GM12801 (cell line): ENCODE data around the gene SRGAP1.

Experiments
- TF ChIP-seq, protein P1 (sequence below): IDR thresholded peaks from one replicate; pipeline ENCODE4 v1.5.1; 2011; ENCODE audit warnings: control low read depth; ENCODE audit not compliant: insufficient read length; ENCODE audit errors: extremely low read depth

The SRGAP1 gene

DNA sequence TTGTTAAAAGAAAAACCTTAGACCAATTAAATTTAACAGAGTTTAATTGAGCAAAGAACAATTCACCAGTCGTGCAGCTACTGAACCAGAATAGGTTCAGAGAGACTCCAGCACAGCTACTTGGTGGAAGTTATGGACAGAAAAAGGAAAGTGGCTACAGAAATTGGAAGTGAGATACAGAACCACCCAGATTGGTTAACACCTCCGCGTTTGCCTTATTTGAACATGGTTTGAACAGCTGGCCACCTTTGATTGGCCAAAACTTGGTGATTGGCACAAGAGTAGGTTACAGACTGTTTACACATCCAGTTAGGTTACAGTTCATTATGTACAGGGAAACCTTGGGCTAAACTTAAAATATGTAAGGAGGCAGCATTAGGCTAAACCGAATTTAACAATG lies 54.9 kb downstream of the SRGAP1 start:
- TF ChIP-seq, protein P1, sequence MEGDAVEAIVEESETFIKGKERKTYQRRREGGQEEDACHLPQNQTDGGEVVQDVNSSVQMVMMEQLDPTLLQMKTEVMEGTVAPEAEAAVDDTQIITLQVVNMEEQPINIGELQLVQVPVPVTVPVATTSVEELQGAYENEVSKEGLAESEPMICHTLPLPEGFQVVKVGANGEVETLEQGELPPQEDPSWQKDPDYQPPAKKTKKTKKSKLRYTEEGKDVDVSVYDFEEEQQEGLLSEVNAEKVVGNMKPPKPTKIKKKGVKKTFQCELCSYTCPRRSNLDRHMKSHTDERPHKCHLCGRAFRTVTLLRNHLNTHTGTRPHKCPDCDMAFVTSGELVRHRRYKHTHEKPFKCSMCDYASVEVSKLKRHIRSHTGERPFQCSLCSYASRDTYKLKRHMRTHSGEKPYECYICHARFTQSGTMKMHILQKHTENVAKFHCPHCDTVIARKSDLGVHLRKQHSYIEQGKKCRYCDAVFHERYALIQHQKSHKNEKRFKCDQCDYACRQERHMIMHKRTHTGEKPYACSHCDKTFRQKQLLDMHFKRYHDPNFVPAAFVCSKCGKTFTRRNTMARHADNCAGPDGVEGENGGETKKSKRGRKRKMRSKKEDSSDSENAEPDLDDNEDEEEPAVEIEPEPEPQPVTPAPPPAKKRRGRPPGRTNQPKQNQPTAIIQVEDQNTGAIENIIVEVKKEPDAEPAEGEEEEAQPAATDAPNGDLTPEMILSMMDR, result no peak

DNA sequence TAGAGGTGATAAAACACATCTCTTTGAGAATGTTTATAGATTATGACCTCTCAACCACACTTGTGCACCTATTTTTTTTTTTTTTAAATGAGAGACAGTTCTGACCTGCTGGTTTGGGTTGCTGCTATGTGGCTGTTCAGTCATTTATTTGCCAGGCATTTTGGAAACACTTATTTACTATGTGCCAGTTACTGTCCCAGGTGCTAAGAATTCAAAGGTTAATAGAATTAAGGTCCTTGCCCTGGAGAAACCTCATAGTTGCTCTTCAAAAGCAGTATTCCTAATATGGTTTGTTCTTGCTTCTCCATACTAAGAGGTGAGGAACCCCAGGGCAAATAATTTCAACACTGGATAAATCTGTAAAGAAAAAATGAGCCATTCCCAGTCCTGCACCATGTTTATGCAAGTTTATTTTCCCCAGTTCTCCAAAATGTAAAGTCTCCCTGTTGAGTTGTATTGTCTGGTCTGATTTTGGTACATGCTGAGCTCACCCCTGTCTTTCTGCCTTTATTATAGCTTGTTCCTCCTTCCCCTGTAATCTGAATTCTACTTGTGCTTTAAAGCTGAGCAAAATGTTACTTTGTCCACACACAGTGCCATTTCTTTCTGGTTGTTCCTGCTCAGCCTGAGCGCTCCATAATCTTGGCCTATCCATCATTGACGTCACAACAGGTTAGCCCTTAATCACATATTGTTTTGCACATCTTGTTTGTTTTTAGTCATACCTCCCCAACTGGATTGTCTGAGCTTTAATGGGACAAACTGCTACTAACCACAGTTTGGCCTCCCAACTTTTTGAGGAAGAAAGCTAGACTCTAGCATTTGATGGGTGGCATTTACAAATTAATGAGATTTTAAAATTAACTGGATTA lies 56.7 kb downstream of the SRGAP1 start:
- TF ChIP-seq, protein P1, result no peak

DNA sequence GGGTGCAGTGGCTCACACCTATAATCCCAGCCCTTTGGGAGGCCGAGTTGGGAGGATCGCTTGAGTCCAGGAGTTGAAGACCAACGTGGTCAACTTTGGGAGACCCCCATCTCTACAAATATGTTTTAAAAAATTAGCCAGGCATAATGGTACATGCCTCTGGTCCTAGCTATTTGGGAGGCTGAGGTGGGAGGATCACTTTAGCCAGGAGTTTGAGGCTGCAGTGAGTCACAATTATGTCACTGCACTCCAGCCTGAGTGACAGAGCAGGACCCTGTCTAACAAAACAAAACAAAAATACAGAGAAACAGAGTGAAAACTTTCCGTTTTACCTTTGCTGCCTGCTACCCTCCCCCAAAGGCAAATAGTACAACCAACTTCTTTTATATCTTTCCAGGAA lies 60.2 kb downstream of the SRGAP1 start:
- TF ChIP-seq, protein P1, result no peak

DNA sequence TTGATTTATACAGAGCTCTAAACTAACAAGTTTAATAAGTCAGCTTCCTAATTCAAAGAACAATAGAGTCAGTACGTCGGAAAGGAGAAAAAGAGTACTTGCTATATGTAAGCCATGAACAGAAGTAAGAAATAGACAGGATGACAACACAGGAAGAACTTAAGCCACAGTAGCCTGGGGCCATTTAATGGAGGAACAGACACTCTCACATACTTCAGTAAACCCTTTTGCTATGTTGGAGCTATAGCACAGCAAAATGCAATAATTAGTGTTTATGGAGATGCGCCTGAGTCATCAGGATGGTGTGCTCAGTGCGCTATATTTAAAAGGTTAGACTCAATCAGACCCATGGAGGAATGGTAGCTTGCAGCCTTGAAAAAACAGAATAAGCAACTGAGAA lies 61.0 kb downstream of the SRGAP1 start:
- TF ChIP-seq, protein P1, result no peak

DNA sequence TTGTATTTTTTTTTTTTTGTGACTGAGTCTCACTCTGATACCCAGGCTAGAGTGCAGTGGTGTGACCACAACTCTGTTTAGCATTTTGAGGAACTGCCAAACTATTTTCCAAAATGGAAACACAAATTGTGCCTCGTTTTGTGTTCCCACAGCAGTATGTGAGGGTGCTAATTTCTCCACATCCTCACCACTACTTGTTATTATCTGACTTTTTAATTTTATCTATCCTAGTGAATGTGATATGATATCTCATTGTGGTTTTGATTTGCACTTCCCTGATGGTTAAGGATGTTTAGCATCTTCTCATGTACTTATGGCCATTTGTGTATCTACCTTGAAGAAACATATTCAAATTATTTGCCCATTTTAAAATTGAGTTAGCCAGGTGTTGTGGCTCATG lies 62.4 kb downstream of the SRGAP1 start:
- TF ChIP-seq, protein P1, result no peak

DNA sequence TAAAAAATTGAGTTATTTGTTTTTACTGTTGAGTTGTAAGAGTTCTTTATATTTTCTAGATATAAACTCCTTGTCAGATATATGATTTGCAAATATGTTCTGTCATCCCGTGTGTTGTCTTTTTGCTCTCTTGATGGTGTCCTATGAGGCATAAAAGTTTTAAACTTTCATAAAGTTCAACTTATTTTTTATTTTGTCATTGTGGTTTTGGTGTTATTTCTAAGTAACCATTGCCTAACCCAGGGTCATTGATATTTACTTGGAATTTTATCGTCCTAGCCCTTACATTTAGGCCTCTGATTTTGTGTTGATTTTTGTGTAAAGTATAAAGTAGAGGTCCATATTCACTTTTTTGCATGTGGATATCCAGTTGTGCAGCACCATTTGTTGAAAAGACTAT lies 63.1 kb downstream of the SRGAP1 start:
- TF ChIP-seq, protein P1, result no peak

DNA sequence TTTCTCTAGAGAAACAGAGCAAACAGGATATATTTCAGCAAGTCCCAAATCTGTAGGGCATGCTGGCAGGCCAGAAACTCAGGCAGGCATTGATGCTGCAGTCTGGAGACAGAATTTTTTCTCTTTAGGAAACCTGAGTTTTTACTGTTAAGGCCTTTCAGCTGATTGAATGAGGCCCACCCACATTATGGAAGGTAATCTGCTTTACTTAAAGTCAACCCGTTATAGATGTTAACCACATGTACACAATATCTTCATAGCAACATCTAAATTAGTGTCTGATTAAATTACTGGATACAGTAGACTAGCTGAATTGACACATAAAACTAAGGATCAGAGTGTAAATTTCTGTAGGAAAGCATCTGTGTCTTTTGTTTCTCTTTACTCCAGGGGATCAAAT lies 65.2 kb downstream of the SRGAP1 start:
- TF ChIP-seq, protein P1, result no peak
